GM18909 (cell line): ENCODE results near the gene RSPH6A.
"Not testable (repeated sequence)": the region's sequence is repeated elsewhere in the genome, so short reads cannot be mapped to it uniquely, and the experiment has no call there.

Experiments used
- ATAC-seq: cut with Tn5 transposase; IDR thresholded peaks from one replicate; pipeline ENCODE4 v1.9.1; 2021; ENCODE audit warnings: mild to moderate bottlenecking; ENCODE audit not compliant: unreplicated experiment, poor library complexity

RSPH6A gene

DNA sequence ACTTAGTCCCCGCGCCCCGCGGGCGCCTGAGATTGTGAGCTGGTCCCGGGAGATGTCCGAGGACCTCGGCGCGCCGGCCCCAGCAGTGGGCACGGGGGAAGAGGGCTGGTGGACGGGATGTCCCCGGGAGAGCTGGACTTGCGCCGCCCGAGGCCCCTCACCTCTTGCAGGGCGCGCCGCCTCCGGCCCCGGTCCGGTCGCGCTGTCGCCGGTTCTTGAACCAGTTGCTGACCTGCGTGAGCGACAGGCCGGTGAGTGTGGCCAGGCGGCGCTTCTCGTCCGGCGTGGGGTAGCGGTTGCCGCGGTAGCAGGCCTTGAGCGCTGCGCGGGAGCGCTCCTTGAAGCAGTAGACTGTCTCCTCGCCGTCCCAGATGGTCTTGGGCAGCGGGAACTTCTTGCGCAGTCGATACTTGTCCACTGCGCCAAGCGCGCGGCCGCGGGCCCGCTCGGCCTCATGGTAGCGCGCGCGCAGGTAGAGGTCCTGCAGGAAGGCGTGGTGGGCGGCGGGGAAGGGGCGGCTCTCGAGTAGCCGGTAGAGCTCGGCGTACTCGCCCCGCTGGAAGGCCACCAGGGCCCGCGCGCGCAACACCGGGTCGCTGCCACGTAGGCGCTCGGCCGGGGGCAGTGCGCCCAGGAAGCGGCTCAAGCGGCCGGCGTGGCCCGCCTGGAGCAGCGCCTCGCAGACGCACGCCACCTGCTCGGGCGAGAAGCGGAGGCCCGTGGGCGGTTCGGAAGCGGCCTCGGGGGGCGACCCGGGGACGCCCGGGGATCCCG is 47.0 kb downstream of the RSPH6A start:
- no peak for ATAC-seq

- no peak for ATAC-seq
Observed at GRCh38 chr19:45767410-45767880, 47.7 kb downstream of the RSPH6A start.

GRCh38 chr19:45766869-45767346 is 48.2 kb downstream of the RSPH6A start:
- ATAC-seq: no peak

GRCh38 chr19:45766296-45766868 is 48.7 kb downstream of the RSPH6A start:
- no peak for ATAC-seq

DNA sequence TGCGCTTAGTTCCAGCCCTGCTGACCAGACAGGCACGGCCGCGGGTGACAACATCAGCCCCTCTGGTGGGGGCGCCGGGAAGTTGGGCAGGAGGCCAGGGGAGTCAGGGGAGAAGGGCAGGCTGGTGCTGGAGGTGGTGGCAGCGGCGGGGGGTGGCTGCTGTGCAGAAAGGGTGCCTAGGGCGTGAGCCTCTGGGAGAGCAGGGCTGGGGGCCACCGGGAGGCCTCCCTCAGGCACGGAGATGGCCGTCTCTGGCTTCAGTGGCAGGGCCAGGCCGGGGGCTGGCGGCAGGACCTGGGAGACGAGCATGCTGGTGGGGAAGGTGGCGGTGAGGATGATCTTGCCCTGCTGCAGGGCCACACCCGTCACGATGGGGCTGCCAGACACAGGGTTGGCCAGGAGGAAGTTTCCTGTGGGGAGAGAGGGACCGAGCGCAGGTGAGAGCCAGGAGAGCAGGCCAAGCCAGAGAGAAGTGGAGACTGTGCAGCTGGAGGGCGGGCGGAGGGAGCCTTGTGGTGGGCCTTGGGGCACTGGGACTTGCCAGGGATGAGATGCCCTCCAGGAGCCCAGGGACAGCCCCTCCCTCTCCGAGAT is 49.3 kb downstream of the RSPH6A start:
- ATAC-seq: no peak

DNA sequence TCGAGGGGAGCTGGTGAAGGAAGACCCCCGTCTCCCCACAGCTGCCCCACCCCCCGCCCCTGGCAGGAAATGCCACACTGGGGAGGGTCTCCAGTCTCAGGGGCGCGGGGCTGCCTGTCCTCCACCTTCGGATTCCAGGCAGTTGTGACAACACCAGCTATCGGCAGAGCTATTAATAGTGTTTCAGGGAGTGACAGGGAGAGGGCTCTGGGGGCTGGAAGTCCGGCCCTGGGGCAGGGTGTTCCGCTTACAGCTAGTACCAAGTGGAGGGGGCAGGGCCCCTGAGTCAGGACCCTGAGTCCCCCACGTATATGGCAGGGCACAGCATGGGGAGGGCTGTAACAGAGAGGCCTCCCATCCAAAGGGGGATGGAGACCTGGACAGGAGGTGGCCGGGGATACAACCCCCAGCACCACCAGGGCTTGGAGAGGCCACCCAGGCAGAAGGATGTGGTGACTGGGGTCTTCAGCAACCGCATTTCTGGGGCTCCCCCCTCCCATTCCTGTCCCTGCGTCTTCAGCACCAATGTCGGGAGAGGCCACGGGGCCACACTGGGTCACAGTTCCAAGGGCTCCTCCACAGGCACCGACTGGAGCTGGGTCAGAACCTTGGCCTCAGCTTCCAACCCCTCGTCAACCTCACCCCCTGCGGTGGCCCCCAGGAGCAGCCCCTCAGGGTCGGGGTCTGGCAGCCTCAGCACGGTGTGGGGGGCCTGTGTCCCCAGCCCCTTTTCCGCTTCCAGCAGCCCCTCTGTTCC is 50.0 kb downstream of the RSPH6A start:
- ATAC-seq: no peak

DNA sequence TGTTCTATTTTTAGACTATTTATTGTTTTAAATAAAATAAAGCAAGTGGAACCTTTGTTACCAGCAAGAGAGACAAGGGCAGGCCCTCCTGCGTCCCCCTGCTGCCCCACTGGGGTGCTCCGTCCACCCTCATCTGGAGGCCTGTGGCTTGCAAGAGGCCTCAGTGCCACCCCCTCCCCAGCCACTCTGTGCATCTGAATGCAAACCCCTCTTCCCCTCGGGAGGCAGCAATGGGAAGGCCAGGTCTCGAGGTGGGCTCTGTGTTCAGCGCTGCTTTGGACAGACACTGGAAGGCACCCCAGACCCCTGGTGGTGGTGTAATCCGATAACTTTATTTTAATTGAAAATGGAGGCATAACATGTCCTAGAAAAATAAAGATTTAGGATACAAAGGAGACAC is 50.6 kb downstream of the RSPH6A start:
- no peak for ATAC-seq

DNA sequence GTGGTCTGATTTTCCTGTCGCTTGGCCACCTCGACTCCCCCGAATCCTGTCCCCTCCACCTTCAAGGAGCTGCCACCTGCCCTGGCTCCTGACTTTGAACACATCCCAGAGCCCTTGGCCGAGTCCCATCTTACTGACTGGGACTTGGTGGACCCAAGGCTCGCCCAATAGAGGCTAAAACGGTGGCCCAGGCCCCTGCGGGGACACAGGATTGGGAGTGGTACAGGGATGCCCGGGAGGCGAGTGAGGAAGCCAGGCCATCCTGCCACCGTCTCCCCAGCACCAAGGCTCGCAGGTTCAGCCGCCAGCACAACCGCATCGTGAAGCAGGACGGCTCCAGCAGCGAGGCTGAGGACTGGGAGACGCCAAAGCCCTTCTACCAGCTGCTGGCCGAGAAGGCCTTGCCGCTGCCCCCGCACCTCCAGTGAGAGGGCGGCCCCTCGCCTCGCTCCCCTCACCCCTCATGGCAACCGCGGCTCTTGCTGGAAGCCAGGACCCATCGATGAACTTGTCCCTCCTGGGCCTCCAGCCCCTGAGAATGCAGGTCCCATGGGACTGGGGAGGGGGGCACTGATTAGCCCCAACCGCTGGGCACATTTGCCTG is 51.3 kb downstream of the RSPH6A start:
- no peak for ATAC-seq

DNA sequence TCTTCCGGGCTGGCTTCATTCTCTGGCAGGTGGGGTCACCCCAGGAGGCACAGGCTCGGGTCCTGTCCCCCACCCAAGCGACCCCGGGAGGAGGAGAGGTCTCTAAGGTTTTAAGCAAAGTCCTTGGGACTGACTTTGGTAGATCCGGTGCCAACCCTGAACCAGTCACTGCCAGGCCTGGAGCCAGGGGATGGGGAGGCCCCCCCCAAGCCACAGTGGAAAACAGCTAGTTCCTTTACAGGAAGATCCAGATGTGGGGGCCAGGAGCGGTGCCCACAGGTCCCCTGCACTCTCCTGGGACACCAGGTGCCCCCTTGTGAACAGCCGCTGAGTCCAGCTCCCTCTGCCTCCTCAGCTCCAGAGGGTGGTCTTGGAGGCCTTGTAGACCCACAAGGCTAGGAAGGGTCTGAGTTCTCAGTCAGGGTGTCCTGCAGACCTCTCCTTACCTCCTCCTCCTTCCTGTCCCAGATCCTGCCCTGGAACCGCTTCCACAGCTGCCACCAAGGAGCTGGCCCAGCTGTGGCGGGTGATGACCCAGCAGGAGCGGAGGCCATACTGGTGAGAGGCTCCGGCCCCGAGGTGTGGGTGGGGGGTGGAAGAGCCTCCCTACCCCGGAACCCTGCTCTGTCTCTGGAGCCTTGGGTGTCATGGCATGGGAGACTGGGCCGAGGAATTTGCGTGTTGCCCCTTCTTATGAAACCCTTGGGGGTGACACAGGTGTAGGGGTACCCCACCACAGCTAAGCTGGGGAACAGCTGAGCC is 52.1 kb downstream of the RSPH6A start:
- no peak for ATAC-seq

GRCh38 chr19:45761714-45762113 is 53.4 kb downstream of the RSPH6A start:
- no peak for ATAC-seq

DNA sequence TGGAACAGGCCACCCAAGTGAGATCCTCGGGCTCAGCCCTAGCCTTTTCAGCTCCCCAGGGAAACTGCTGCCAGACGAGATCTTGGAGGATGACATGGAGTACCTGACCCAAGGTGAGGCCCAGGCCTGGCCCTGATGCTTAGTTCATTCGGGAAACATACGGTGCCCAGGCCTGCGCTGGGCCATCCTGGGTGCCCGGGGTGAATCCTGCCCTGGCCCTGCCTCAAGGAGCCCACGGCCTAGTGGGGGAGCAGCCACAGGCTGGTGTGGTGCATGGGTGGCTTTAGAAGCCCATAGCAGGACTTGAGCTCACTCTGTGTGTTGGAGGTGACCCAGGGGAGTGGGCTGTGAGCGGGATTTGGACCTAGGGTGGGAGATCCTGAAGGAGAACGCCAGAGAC is 56.2 kb downstream of the RSPH6A start:
- no peak for ATAC-seq

DNA sequence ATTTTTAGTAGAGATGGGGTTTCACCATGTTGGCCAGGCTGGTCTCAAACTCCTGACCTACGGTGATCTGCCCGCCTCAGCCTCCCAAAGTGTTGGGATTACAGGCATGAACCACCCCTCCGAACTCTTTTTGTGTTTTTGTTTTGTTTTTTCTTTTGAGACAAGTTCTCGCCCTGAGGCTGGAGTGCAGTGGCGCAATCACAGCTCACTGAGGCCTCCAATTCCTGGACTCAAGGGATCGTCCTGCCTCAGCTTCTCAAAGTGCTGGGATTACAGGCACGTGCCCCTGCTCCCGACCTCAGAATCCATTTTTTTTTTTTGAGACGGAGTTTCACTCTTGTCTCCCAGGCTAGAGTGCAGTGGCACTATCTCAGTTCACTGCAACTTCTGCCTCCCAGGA is 57.4 kb downstream of the RSPH6A start:
- ATAC-seq: no peak

GRCh38 chr19:45754323-45754722 is 60.8 kb downstream of the RSPH6A start:
- ATAC-seq: no peak

GRCh38 chr19:45753548-45753947 is 61.6 kb downstream of the RSPH6A start:
- ATAC-seq: no peak

- no peak for ATAC-seq
Observed at GRCh38 chr19:45752639-45753038, 62.5 kb downstream of the RSPH6A start.

DNA sequence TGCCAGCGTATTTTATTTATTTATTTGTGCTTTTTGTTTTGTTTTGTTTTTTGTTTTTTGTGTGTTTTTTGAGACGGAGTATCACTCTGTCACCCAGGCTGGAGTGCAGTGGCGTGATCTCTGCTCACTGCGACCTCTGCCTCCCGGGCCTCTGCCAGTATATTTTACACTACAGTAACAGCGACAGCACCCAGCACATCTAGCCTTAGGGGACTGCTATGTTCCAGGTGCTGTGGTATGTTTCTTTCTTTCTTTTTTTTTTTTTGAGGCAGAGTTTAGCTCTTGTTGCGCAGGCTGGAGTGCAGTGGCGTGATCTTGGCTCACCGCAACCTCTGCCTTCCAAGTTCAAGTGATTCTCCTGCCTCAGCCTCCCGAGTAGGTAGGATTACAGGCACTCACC is 63.6 kb downstream of the RSPH6A start:
- ATAC-seq: not testable (repeated sequence)

DNA sequence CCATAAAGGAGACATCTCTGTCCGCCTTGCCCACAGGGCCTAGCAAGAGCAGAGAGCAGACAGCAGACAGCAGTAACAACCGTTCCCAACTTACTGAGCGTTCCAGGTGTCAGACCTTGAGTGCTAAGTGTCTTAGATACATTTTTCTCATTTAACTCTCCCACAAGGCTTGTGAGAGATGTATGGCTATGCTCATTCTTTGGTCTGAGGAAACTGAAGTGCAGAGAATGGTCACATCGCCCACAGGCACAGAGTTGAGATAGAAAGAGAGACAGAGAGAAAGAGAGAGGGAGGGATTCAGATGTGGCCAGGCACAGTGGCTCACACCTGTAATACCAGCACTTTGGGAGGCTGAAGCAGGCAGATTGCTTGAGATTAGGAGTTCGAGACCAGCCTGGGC is 67.6 kb downstream of the RSPH6A start:
- ATAC-seq: no peak

GRCh38 chr19:45746866-45747265 is 68.2 kb downstream of the RSPH6A start:
- no peak for ATAC-seq
